WTC11 (cell line): ENCODE results near the gene AMIGO3. TPM values are rescaled to one million over a fixed set of nuclear protein-coding genes. Genes with fewer than 3 reads are reported as not detected.

Experiments
- ATAC-seq: fragments of 200-7000 bp; cut with Tn5 transposase; 2 replicates; pipeline ENCODE4 v1.10.0; 2021; ENCODE audit warnings: mild to moderate bottlenecking, moderate library complexity
- CTCF ChIA-PET: fragments of 300-600 bp; sonication (Branson Sonifier 250); formaldehyde crosslinking; loops from one replicate; lab custom pipeline; 2021; ENCODE audit warnings: antibody characterized with exemption; lab: Charles Lee
- POLR2A ChIA-PET: fragments of 350-600 bp; sonication (Branson Sonifier 250); formaldehyde crosslinking; loops from one replicate; lab custom pipeline; 2021; ENCODE audit warnings: antibody characterized with exemption; lab: Charles Lee
- DNase-seq: peaks from one replicate; pipeline ENCODE4 v3.0.0; 2021; ENCODE audit warnings: low spot score
- H3K27ac Mint-ChIP-seq: 2 replicates; pipeline ENCODE4 v1.8.0; 2021; ENCODE audit warnings: mixed read lengths
- H3K27me3 Mint-ChIP-seq: 2 replicates; pipeline ENCODE4 v1.8.0; 2021; ENCODE audit warnings: low read depth, mild to moderate bottlenecking, moderate library complexity, mixed read lengths
- H3K36me3 Mint-ChIP-seq: 2 replicates; pipeline ENCODE4 v1.8.0; 2021; ENCODE audit warnings: mixed read lengths
- H3K4me1 Mint-ChIP-seq: 2 replicates; pipeline ENCODE4 v1.8.0; 2022; ENCODE audit warnings: mixed read lengths
- H3K4me3 Mint-ChIP-seq: 2 replicates; pipeline ENCODE4 v1.8.0; 2021; ENCODE audit warnings: mild to moderate bottlenecking, moderate library complexity, mixed read lengths
- H3K9me3 Mint-ChIP-seq: 2 replicates; pipeline ENCODE4 v1.8.0; 2021; ENCODE audit warnings: mixed read lengths
- ARID4B ChIP-seq: sonication (generic); formaldehyde crosslinking; IDR thresholded peaks from 2 replicates; pipeline ENCODE4 v1.8.0; 2023; ENCODE audit warnings: missing genetic modification reagents, mild to moderate bottlenecking, borderline replicate concordance
- ATF3 ChIP-seq: sonication (generic); formaldehyde crosslinking; conservative IDR thresholded peaks from 2 replicates; pipeline ENCODE4 v1.8.1; 2022; ENCODE audit warnings: mild to moderate bottlenecking, missing genetic modification reagents
- CREB1 ChIP-seq: sonication (generic); formaldehyde crosslinking; IDR thresholded peaks from 2 replicates; pipeline ENCODE4 v1.8.0; 2023; ENCODE audit warnings: mild to moderate bottlenecking, missing genetic modification reagents
- EMX1 ChIP-seq: fragments of 250-450 bp; sonication (Bioruptor Pico); IDR thresholded peaks from 2 replicates; pipeline ENCODE4 v1.8.0; 2021; ENCODE audit warnings: mild to moderate bottlenecking
- ESRRA ChIP-seq: sonication (generic); formaldehyde crosslinking; IDR thresholded peaks from 2 replicates; pipeline ENCODE4 v1.8.1; 2022; ENCODE audit warnings: mild to moderate bottlenecking, missing genetic modification reagents, borderline replicate concordance
- FOXP1 ChIP-seq: sonication (generic); formaldehyde crosslinking; IDR thresholded peaks from 2 replicates; pipeline ENCODE4 v1.8.0; 2022; ENCODE audit warnings: missing genetic modification reagents, mild to moderate bottlenecking, moderate library complexity, borderline replicate concordance
- JAZF1 ChIP-seq: fragments of 250-450 bp; sonication (Bioruptor Pico); IDR thresholded peaks from 2 replicates; pipeline ENCODE4 v1.9.0; 2021; ENCODE audit warnings: moderate library complexity, mild to moderate bottlenecking, inconsistent platforms
- KAT7 ChIP-seq: sonication (generic); formaldehyde crosslinking; IDR thresholded peaks from 2 replicates; pipeline ENCODE4 v1.8.1; 2023; ENCODE audit warnings: missing genetic modification reagents, mild to moderate bottlenecking, borderline replicate concordance
- NR1H2 ChIP-seq: sonication (generic); formaldehyde crosslinking; IDR thresholded peaks from 2 replicates; pipeline ENCODE4 v1.9.0; 2021; ENCODE audit warnings: mild to moderate bottlenecking, moderate library complexity, missing genetic modification reagents
- NR3C1 ChIP-seq: sonication (generic); formaldehyde crosslinking; conservative IDR thresholded peaks from 2 replicates; pipeline ENCODE4 v1.8.1; 2023; ENCODE audit warnings: low read depth, mild to moderate bottlenecking, missing genetic modification reagents
- PRDM15 ChIP-seq: sonication (generic); formaldehyde crosslinking; IDR thresholded peaks from 2 replicates; pipeline ENCODE4 v1.8.0; 2022; ENCODE audit warnings: missing genetic modification reagents
- PRRX2 ChIP-seq: fragments of 250-450 bp; sonication (Bioruptor Pico); IDR thresholded peaks from 2 replicates; pipeline ENCODE4 v1.8.0; 2021; ENCODE audit warnings: mild to moderate bottlenecking
- SOX15 ChIP-seq: fragments of 250-450 bp; sonication (Bioruptor Pico); IDR thresholded peaks from 2 replicates; pipeline ENCODE4 v1.9.0; 2021; ENCODE audit warnings: mild to moderate bottlenecking
- TEAD4 ChIP-seq: sonication (generic); formaldehyde crosslinking; IDR thresholded peaks from 2 replicates; pipeline ENCODE4 v1.8.0; 2022; ENCODE audit warnings: mild to moderate bottlenecking, missing genetic modification reagents
- ZBTB43 ChIP-seq: sonication (generic); formaldehyde crosslinking; IDR thresholded peaks from 2 replicates; pipeline ENCODE4 v1.8.1; 2023; ENCODE audit warnings: mild to moderate bottlenecking, missing genetic modification reagents
- ZMAT4 ChIP-seq: fragments of 250-450 bp; sonication (Bioruptor Pico); IDR thresholded peaks from 2 replicates; pipeline ENCODE4 v1.9.0; 2021; ENCODE audit warnings: mild to moderate bottlenecking
- ZNF219 ChIP-seq: sonication (generic); formaldehyde crosslinking; IDR thresholded peaks from 2 replicates; pipeline ENCODE4 v1.8.0; 2023; ENCODE audit warnings: missing genetic modification reagents, mild to moderate bottlenecking, borderline replicate concordance
- ZNF317 ChIP-seq: sonication (generic); formaldehyde crosslinking; IDR thresholded peaks from 2 replicates; pipeline ENCODE4 v1.8.1; 2023; ENCODE audit warnings: low read depth, mild to moderate bottlenecking, moderate library complexity, missing genetic modification reagents, borderline replicate concordance
- ZNF416 ChIP-seq: fragments of 250-450 bp; sonication (Bioruptor Pico); IDR thresholded peaks from 2 replicates; pipeline ENCODE4 v1.9.0; 2021; ENCODE audit warnings: mild to moderate bottlenecking, inconsistent platforms
- ZNF423 ChIP-seq: fragments of 250-450 bp; sonication (Bioruptor Pico); IDR thresholded peaks from 2 replicates; pipeline ENCODE4 v2.1.2; 2022; ENCODE audit warnings: mild to moderate bottlenecking, moderate library complexity
- ZNF532 ChIP-seq: fragments of 250-450 bp; sonication (Bioruptor Pico); IDR thresholded peaks from 2 replicates; pipeline ENCODE4 v1.9.0; 2021; ENCODE audit warnings: mild to moderate bottlenecking, borderline replicate concordance
- ZNF671 ChIP-seq: fragments of 250-450 bp; sonication (Bioruptor Pico); IDR thresholded peaks from 2 replicates; pipeline ENCODE4 v1.8.0; 2021; ENCODE audit warnings: mild to moderate bottlenecking
- total RNA-seq: library from RNA; stranded (reverse); gene quantifications from 3 replicates; pipeline ENCODE4 v1.2.3, GENCODE V29; 2021

AMIGO3 gene
- total RNA-seq, 1 experiment from 2014 or later, result 3.9 TPM

GRCh38 chr3:49723628-49724551 lies 4.4 kb upstream of the AMIGO3 start, which contains the start of gene GMPPB:
GMPPB (minus strand) TSS chr3:49723951; CDS start chr3:49723726, 225 bp downstream.
- H3K9me3 Mint-ChIP-seq, result no peaks in the 10 kb centered on the region
- DNase-seq, result peak; percentile 97
- ATAC-seq, result peak; percentile 79
- POLR2A ChIA-PET, result interaction anchor here (0.5 to 1.1 kb wide), 3 partner anchors 18 to 250 kb away, joined by 3 to 5 read pairs (median 3); no protein-coding TSS in a partner anchor
- peaks cover 21% of the 10 kb centered on the region for H3K36me3 Mint-ChIP-seq
- peaks cover 11% of the 10 kb centered on the region for H3K4me1 Mint-ChIP-seq
- H3K4me3 Mint-ChIP-seq, result peak within 1 kb of the TSS; percentile 91
- no peaks in the 10 kb centered on the region for H3K27me3 Mint-ChIP-seq
- CTCF ChIA-PET, result interaction anchor here (0.6 to 2.3 kb wide), 10 partner anchors 10 to 185 kb away, joined by 3 to 10 read pairs (median 4); partner anchors contain the start of gene INKA1
- peak within 1 kb of the TSS; percentile 98 for H3K27ac Mint-ChIP-seq
- no peak for TF ChIP-seq ZNF317 (CRISPR knock-in tag)
- no peak for TF ChIP-seq ZNF219
- no peak for TF ChIP-seq PRRX2 (CRISPR knock-in tag)
- TF ChIP-seq FOXP1 (CRISPR knock-in tag), result no peak
- no peak for TF ChIP-seq JAZF1 (CRISPR knock-in tag)
- TF ChIP-seq ZNF416 (CRISPR knock-in tag), result peak; percentile 24; the same call in 1 of the 2 replicates
- 0 out of 2 replicates have a peak, but pooled peaks have one; percentile 14 for TF ChIP-seq ZBTB43 (CRISPR knock-in tag)
- TF ChIP-seq PRDM15 (CRISPR knock-in tag), result no peak
- TF ChIP-seq ZNF671 (CRISPR knock-in tag), result no peak; the same call in 1 of the 2 replicates
- TF ChIP-seq NR3C1 (CRISPR knock-in tag), result peak; percentile 83; the same call in 1 of the 2 replicates
- no peak for TF ChIP-seq EMX1 (CRISPR knock-in tag)
- no peak for TF ChIP-seq ESRRA (CRISPR knock-in tag)
- peak; percentile 88 for TF ChIP-seq ARID4B
- no peak for TF ChIP-seq TEAD4
- no peak for TF ChIP-seq SOX15 (CRISPR knock-in tag)
- TF ChIP-seq ZMAT4 (CRISPR knock-in tag), result no peak
- TF ChIP-seq CREB1 (CRISPR knock-in tag), result peak; percentile 89
- TF ChIP-seq ZNF532 (CRISPR knock-in tag), result no peak
- no peak for TF ChIP-seq KAT7 (CRISPR knock-in tag)
- no peak for TF ChIP-seq NR1H2 (CRISPR knock-in tag)
- TF ChIP-seq ATF3 (CRISPR knock-in tag), result no peak
- no peak for TF ChIP-seq ZNF423
